Suprapubic skin (tissue), 4 donors: Measurements from ENCODE around the gene MYO7B. TPM values are rescaled to one million over a fixed set of nuclear protein-coding genes. Genes with fewer than 3 reads are reported as not detected.
A peak's percentile ranks its signal among the peaks of the same experiment; 100 is the strongest.

Source experiments
- DNase-seq, 2 donors: peaks; one replicate each; pipeline ENCODE4 v3.0.0-alpha.2; 2019; ENCODE audit warnings: low spot score in 2 of 2
- H3K27ac ChIP-seq: fragments of 200-600 bp; sonication (generic); one replicate; pipeline ENCODE4 v1.5.1; 2019
- H3K27me3 ChIP-seq: fragments of 200-600 bp; sonication (generic); one replicate; pipeline ENCODE4 v1.5.1; 2019
- H3K36me3 ChIP-seq: fragments of 200-600 bp; sonication (generic); one replicate; pipeline ENCODE4 v1.5.1; 2019
- H3K4me1 ChIP-seq: fragments of 200-600 bp; sonication (generic); one replicate; pipeline ENCODE4 v1.5.1; 2019
- H3K4me3 ChIP-seq: fragments of 200-600 bp; sonication (generic); one replicate; pipeline ENCODE4 v1.5.1; 2019; ENCODE audit warnings: mild to moderate bottlenecking
- H3K9me3 ChIP-seq: fragments of 200-600 bp; sonication (generic); one replicate; pipeline ENCODE4 v1.5.1; 2019
- CTCF ChIP-seq, 2 donors: fragments of 200-600 bp in 1 of 2; fragments of 450-650 bp in 1 of 2; sonication (generic) in 1 of 2; IDR thresholded peaks; one replicate each; pipeline ENCODE4 v1.5.1; 2016 to 2019; ENCODE audit warnings: antibody characterized with exemption in 2 of 2, mild to moderate bottlenecking in 1 of 2, moderate library complexity in 1 of 2
- EP300 ChIP-seq: sonication (generic); formaldehyde crosslinking; IDR thresholded peaks from one replicate; pipeline ENCODE4 v1.6.1; 2017; ENCODE audit warnings: antibody characterized with exemption
- POLR2A ChIP-seq, 2 donors: fragments of 450-650 bp; IDR thresholded peaks; one replicate each; pipeline ENCODE4 v1.6.1; 2017; ENCODE audit warnings: antibody characterized with exemption in 2 of 2, mild to moderate bottlenecking in 2 of 2, moderate library complexity in 2 of 2
- POLR2AphosphoS5 ChIP-seq, 3 donors: sonication (generic); formaldehyde crosslinking; IDR thresholded peaks; one replicate each; pipeline ENCODE4 v1.6.1; 2017; ENCODE audit warnings: antibody characterized with exemption in 3 of 3
- WGBS: methylation state at CpG from one replicate; pipeline ENCODE4 v1.1.5; 2018; 5-methylcytosine and 5-hydroxymethylcytosine counted together
- total RNA-seq, 4 donors: library from RNA; depleted of rRNA; stranded (reverse); fragments of >200 nt; gene quantifications; one replicate each; pipeline ENCODE4 v1.1.0, GENCODE V29; 2016

MYO7B gene
- total RNA-seq, 4 donors from 2014 or later, result 0.72 to 4.7 (median 3.6) TPM

GRCh38 chr2:127606625-127607398, 71.3 kb downstream of the MYO7B start:
- 91% methylated on average over 17 of the region's 17 CpGs for WGBS
- DNase-seq, result peak in 1 of 2 donors; percentile 50
- no peaks in the 10 kb centered on the region for H3K4me1 ChIP-seq
- no peak overlapping the region for H3K27ac ChIP-seq
- peaks cover 3% of the 10 kb centered on the region for H3K9me3 ChIP-seq
- TF ChIP-seq POLR2AphosphoS5 (IDR thresholded peaks at IDR 0.05), result no peak
- no peak for TF ChIP-seq CTCF (IDR thresholded peaks at IDR 0.05)
- TF ChIP-seq EP300, result no peak
- TF ChIP-seq POLR2A (IDR thresholded peaks at IDR 0.05), result no peak
- H3K4me3 ChIP-seq, result no peak overlapping the region
- no peaks in the 10 kb centered on the region for H3K27me3 ChIP-seq
- H3K36me3 ChIP-seq, result no peaks in the 10 kb centered on the region

DNA sequence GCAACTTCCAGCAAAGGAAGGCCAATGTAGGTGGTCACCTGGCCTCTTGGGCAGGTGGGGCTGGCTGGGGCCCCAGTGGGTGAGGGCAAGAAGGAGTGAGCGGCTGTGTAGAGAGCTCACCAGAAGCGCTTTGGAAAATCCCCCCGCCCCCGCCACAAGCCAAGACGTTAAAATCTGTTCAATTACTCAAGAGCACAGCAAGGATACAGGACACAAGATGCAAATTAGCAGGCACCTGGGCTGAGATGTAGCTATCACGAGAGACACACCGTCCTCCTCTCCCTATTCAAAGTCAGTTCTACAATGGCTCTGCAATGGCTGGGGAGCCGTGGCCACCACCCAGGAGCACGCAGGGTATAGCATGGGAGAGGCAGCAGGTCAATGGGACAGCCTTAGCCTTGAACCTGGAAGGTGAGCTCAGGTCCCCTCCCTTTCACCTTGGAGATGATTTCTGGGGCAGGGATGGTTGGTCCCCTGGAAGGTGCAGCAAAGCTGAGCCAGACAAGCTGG, 72.0 kb downstream of the MYO7B start:
- TF ChIP-seq POLR2AphosphoS5 (IDR thresholded peaks at IDR 0.05), result no peak
- no peak for TF ChIP-seq CTCF (IDR thresholded peaks at IDR 0.05)
- TF ChIP-seq EP300, result no peak
- TF ChIP-seq POLR2A (IDR thresholded peaks at IDR 0.05), result no peak
- Histone ChIP-seq H3K27me3 (no peaks in the 10 kb centered on the region), H3K27ac (no peak overlapping the region), H3K36me3 (no peaks in the 10 kb centered on the region), H3K4me1 (no peaks in the 10 kb centered on the region), H3K9me3 (peaks cover 4% of the 10 kb centered on the region), H3K4me3 (no peak overlapping the region)
- peak in 1 of 2 donors; percentile 20 for DNase-seq
- WGBS, result 94% methylated on average over 9 of the region's 9 CpGs

- DNase-seq, result peak; percentile 54 to 64
- no peak overlapping the region for H3K4me3 ChIP-seq
- H3K27me3 ChIP-seq, result no peaks in the 10 kb centered on the region
- TF ChIP-seq POLR2AphosphoS5 (IDR thresholded peaks at IDR 0.05) (no peak), POLR2A (IDR thresholded peaks at IDR 0.05) (no peak), EP300 (no peak), CTCF (IDR thresholded peaks at IDR 0.05) (no peak)
- no peaks in the 10 kb centered on the region for H3K36me3 ChIP-seq
- H3K4me1 ChIP-seq, result no peaks in the 10 kb centered on the region
- H3K27ac ChIP-seq, result no peak overlapping the region
- WGBS, result 91% methylated on average over 19 of the region's 25 CpGs
- H3K9me3 ChIP-seq, result peaks cover 9% of the 10 kb centered on the region
Measured at GRCh38 chr2:127608061-127609030, 72.9 kb downstream of the MYO7B start.

GRCh38 chr2:127609031-127609751, 73.7 kb downstream of the MYO7B start:
- Histone ChIP-seq H3K36me3 (no peaks in the 10 kb centered on the region), H3K4me1 (no peaks in the 10 kb centered on the region), H3K9me3 (peaks cover 9% of the 10 kb centered on the region), H3K27ac (no peak overlapping the region), H3K27me3 (no peaks in the 10 kb centered on the region), H3K4me3 (no peak overlapping the region)
- WGBS, result 91% methylated on average over 23 of the region's 24 CpGs
- TF ChIP-seq CTCF (IDR thresholded peaks at IDR 0.05) (no peak), POLR2AphosphoS5 (IDR thresholded peaks at IDR 0.05) (no peak), POLR2A (IDR thresholded peaks at IDR 0.05) (no peak), EP300 (no peak)
- DNase-seq, result peak in 1 of 2 donors; percentile 58
